Stimulated activated CD4-positive, alpha-beta T cell treated with anti-CD3 and anti-CD28 coated beads, Interleukin-15, amount 100 ng/mL, for 48 hours (primary cell): ENCODE results near the gene SMAD7.
A peak's percentile ranks its signal among the peaks of the same experiment; 100 is the strongest.

ENCODE experiments used
- DNase-seq, 2 donors: peaks; one replicate each; pipeline ENCODE4 v3.0.0-alpha.2; 2020; ENCODE audit warnings: low read depth in 2 of 2

SMAD7 gene

DNA sequence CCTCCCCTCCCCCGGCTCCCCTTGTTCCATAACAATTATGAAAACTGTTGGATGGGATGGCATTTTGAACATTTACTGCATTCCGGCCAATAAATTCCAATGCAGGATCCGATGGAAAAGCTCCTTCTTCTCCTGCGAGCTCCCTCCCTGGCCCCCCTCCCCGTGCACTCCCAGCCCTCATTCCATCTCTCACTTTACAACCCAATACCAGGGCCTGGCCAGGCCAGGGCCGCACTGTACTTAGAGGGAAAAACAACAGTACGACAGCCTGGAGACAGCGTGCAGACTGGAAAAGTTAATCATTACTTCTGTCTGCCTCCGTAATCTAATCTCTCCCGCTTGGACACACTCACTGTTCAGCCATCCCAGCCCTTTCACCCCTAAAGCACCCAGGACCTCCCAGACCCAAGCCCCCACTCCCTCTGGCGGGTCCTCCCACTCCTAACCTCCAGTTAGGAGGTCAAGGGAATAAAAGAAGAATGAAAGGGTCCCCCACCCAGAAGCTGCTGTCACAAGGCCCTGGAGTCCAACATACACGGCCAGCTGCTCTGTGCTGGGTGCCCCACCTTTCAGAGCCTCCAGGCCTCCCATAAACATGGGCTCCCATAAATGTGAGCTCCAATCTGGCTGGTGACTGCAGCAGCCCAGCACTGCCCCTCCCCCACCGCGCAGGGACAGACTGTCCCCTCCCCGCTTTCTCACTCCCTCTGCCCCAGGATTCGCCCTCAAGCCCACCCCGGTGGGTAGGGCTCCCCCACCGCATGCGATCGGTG, 20.6 kb downstream of the SMAD7 start:
- no peak for DNase-seq

DNA sequence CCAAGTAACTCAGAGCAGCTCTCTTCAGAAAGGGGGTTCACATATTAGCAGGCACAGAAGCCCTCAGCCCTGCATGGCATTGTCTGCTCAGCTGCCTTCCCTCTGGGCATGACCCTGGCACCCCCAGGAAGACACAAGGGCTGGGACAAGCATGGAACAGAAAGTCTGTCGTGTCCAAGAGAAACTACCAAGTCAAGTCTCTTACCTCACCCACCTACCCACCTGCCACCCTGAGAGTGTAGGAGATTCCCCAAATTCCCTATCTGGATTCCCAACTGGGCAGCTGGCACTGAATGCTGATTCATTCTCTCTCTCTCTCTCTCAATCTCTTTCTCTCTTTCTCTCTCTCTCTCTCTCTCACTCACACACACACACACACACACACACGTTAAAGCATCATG, 21.6 kb downstream of the SMAD7 start:
- no peak for DNase-seq

DNA sequence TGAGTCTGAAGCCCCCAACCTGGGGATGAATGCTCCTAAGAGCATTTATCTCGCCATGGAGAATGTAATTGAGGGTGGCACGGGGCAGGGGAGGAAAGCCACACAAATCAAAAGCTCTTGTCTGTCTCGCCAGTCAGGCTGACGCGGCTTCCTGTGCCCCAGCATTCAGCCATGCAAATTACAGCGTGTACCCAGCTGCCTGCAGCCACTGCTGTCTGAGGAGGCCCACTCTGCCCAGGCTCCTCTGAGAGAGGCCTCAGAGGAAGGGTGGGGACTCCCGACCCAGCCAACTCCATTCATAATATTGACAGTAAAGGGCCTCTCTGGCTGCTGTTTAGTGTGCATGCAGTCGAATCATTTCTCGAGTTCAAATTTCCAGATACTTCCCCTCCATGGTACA, 22.0 kb downstream of the SMAD7 start:
- peak in 1 of 2 donors; percentile 41 for DNase-seq

DNA sequence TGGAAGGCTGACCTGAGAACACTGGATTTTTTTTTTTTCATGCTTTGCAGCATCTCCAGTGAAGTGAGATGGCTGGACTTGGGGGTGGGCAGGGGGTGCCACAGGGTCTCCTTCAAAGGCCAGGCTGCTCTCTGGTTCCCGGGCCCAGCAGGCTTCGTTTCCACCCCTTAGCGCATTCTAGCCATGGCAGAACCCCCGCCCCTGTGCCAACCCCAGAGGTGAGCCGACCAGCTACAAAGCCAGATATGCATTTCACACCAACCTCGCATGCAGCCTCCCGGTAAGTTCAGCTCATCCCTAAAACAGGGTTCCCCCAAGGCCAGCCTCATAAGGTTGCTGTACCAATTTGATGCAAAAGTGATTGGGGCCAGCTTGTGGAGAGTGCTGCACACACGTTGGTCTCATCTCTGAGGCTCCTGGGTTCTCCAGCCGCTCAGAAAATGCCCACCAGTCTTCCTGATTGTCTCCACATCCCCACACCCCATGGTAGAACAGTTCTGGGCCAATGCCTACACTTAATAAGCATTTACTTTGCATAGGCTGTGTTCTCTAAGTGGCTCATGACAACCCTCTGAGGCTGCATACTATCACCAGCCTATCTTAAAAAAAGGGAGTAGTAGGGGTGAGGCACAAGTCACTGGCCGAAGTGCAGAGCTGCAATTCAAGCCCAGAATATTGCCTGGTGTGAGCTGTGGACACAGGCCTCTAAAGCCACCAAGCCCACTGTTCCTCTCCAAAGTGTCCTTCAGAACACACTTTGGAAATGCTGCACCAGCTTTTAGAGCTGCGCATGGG, 23.3 kb downstream of the SMAD7 start:
- no peak for DNase-seq

DNA sequence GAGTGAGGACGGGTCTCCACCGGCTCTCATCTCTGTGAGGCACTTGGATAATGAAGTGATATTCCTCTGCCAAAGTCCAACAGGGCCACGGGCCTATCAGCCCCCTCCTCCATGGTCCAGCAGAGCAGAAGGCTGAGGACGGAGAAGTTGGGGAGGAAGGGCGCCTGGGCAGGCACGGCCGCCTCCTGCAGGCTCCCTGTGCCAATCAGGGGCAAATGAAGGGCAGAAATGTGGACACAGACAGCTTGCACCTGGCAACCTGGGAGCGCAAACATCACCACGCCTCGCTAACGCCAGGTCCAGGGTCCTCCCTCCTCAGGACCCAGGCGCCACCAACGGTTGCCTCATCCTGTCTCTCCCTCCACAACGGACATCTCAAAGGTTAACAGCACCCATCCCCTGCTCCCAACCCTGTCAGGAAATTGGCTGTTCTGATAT, 24.3 kb downstream of the SMAD7 start:
- DNase-seq = no peak

DNA sequence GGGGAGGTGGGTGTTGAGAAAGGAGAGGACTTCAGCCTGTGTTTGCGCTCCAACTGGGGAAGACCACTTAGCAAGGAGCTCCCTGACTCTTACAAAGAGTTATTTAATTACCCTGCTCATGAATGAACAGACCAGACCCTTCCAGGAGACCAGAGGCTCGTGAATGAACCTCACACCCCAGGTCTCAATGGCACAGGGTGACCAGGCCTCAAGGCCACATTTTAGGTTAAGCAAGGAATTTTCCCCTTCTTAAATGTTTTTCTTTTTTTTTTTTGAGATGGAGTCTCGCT, 25.3 kb downstream of the SMAD7 start:
- no peak for DNase-seq

DNA sequence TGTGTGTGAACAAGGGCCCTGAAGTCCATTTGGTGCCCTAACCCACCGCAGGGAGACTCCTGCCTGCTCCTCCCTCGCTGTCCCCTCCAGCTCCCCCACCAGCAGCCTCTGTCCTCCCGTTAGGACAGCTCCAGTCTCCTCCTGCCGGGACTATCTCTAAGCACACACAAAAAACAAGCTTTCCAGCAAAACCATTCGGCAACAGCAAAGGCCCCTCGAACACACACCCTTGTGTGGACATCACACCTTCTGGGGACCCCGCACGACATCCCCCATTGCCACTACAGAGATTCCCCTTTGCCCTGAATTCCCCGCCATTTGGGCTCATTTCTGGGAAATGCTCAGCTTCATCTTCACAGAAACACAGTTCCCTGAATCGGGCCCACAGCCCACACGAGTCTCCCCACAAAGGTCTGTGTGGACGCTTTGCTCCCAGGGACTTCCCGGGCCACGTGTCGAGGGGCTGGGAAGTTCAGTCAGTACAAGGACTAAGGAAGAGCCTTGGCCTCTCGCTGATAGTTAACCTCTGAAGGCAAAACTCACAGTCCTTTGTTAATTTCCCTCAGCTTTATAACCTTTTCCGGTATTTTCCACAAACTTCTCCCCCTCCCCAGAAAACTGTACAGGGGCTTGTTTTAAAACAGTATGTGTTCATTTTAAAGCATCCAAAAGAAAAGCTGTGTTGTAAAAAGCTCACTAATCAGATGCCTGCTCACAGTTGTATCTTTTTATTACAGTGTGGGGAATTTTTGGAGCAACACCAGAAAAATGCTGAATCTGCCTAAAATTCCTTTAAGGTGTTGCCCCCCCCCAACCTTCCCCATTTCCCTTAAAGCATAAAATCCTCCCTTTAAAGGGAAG, 25.9 kb downstream of the SMAD7 start:
- DNase-seq = no peak

DNA sequence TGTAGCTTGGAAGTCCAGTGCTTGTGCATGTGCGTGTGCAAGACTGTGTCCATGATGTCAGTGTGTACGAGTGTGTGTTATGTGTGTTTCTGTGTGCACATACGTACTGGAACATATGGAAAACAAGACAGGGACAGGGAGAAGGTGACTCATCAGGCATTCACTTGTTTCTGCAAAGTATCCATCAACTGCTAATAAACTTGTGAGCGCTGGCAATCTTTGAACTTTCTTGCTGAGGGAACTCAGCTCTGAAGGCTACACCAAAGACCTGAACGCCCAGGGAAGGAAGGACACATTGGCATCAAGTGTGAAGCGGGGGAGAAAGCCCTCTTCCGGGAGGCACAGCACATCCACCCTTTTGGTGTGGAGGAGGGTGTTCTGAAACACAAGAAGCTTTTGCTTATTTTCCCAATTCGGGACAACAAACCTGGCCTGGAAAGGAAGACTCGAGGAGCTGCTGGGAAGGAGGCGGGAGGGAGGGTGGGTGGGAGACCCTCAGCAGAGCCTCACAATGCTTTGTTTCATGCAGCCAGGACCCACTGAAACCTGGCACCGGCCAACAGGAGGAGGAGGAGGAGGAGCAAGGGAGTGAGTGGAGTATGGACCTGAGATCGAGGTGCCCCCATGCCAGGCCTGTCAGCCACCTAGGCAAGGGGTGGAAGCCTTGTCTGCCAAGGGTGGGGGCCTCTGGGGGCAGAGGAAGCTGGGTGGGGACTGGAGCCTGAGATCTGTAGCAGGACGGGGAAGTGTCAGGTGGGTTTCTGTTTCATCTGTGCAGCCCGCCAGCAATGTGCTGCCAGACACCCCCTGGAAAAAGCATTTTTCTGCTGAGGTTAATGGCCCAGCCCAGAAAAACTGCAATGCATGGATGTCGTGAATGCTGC, 26.8 kb downstream of the SMAD7 start:
- DNase-seq = no peak

DNA sequence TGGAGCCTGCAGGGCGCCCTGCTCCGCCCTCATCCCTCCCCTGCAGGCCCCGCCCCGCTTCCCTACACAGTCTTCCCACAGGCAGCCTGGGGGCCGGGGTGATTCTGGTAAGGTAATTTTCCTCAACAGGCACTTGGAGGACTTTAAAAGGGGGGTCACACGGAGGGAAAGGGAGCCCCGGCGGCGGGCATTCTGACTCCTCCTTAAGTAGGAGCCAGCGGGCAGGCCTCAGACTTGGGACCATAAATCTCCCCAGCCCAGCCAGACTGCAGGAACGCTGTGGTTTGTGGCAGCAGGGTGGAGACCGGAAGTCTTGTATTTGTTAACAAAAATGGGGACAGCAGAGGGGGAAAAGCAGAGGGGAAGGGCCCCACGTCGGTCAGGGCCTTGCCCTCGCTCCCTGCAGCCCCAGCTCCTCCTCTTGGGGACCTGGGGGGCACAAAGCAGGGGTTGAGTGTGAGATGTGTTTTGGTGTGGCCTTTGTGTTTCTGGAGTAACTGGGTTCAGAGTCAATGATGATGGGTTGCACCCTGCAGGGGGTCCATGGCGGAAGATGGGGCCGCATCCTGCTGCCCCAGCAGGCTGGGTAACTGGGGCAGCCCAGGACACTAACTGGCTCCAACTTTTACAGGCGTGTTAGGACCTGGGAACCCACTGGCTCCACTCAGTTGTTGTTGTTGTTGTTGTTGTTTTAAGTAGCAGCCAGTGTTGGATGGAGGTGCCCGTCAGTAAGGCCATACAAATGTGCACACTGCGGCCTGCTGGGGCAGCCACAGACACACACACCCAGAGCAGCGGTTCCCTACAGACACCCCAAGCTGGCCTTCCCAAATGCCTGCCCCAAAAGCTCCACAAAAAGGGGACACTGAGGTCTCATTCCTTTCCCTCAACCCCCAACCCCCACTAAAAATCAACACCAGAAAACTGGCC, 27.7 kb downstream of the SMAD7 start:
- no peak for DNase-seq

DNA sequence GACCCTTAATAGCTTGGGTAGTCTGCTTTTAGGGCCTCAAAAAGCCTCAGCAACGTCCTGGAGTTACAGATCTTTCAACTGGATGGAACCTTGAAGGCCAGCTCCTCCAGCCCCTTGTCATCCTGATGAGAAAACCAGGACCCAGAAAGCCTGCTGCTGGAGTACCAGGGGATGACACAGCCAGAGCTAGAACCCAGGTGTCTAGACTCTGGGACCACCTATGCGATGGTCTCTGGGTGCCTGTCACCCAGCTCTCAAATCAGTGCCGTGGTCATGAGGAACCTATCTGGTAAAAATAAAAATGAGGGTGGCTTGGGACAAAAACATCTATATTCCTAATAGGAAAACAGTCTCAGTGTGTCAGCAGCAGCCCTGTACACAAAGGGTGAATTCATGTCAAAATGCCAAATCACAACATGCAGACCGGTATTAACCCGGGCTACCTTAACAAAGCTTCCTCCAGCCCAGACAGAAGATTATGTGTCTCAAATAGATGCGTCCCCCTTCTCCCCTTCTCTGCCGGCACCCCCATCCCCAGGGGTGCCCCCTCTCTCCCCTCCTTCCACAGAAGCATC, 28.5 kb downstream of the SMAD7 start:
- no peak for DNase-seq

DNA sequence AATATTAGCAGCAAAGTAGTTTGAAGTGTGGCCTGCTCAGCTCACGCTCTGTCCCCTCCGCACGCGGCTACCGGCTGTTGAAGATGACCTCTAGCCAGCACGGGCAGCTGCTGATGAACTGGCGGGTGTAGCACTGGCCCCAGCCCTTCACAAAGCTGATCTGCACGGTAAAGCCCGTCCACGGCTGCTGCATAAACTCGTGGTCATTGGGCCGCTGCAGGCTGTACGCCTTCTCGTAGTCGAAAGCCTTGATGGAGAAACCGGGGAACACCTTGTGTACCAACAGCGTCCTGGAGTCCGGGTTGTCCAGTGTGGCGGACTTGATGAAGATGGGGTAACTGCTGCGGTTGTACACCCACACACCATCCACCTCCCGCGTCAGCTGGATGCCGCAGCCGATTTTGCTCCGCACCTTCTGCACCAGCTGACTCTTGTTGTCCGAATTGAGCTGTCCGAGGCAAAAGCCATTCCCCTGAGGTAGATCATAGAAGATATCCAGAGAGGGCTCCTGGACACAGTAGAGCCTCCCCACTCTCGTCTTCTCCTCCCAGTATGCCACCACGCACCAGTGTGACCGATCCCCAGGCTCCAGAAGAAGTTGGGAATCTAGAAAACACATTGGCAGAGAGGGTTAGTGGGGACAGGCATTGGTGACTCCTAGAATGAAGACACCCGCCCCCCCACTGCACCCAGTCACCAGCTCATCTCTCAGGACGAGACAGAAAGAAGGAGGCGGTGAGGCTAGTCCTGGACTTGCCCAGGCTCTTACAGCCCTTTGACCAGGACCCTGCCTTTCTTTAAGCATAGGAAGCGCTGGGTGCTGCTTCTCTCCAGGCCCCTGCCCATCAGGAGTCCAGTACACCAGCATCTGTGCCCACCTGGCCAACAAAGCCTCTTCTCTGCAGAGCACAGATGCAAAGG, 29.2 kb downstream of the SMAD7 start:
- no peak for DNase-seq

DNA sequence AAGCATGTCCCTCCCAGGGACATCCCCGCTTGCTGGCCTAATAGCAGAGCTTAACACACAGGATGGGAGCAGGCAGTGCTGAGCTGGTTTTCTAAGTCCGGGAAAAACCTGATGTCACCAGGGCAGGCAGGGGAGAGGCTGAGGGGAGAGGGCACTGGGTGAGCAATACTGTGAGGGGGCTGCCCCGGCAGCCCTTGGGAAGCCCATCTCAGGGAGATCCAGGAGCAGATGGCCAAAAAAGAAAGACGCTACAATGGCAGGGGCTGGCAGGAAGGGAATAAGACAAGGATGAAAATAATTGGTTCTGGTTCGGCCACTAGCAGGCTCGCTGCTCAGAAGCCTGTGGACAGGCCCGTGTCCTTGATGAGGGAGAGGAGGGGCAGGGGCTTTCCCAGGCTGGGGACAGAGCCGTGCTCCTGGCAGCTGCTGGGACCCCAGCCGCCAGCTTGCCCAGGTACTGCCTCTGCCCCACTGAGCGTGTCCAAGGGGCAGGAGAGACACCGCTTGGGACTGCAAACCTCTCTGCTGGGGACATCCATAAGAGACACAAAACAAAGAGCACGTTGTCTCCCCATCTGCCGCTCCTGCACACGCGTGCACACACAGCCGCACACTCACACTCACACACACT, 30.2 kb downstream of the SMAD7 start:
- no peak for DNase-seq

DNA sequence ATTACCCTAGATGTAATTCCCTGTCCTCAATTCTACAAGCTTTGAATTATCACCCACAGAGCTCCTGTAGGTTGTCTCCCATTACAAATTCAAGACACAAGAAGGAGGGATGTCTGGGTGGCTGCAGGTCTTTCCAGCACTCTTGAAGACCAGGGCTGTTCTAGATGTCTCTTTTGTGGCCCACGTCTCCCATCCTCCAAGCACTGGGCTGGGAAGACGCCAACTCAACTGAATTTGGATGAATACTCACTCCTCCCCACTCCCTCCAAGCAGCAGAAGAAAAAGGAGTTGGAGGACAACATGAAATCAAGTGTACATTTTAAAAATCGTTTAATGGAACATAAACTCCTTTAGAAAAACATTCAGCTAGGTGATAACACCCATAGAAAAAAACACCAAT, 31.2 kb downstream of the SMAD7 start:
- DNase-seq = no peak

DNA sequence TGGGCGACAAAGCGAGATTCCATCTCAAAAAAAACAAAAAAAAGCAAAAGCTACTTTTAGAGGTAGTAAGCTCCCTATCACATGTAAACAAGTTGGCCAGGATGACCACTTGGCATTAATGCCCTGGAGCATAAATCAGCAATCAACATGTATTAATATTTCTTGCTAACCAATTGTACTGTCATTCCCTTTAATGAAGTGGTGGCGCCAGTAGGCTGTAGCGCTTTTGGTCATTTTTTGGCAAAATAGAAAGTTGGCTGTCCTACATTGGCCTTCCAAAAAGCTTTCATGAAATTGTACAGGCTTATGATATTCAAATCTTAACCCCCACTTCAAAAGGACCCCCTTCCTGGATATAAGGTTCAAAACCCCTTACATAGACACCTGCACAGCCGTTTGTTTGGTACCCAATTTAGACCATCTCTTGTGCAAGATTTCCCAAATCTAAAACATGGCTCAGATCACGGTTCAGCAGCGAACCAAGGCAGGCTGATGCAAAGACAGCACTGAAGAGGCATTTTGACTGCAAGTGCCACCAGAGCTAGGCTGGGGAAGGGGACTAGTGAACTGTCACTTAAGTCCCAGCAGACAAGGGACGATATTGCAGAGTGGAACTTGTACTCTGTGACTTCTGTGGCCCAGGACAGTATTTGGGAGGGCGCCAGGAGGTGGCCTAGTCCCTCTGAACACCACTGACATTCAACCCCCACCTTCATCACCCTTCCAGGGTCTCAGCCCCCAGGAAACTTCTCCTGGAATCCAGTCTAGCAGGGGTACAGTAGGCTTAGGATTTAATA, 31.9 kb downstream of the SMAD7 start:
- no peak for DNase-seq

DNA sequence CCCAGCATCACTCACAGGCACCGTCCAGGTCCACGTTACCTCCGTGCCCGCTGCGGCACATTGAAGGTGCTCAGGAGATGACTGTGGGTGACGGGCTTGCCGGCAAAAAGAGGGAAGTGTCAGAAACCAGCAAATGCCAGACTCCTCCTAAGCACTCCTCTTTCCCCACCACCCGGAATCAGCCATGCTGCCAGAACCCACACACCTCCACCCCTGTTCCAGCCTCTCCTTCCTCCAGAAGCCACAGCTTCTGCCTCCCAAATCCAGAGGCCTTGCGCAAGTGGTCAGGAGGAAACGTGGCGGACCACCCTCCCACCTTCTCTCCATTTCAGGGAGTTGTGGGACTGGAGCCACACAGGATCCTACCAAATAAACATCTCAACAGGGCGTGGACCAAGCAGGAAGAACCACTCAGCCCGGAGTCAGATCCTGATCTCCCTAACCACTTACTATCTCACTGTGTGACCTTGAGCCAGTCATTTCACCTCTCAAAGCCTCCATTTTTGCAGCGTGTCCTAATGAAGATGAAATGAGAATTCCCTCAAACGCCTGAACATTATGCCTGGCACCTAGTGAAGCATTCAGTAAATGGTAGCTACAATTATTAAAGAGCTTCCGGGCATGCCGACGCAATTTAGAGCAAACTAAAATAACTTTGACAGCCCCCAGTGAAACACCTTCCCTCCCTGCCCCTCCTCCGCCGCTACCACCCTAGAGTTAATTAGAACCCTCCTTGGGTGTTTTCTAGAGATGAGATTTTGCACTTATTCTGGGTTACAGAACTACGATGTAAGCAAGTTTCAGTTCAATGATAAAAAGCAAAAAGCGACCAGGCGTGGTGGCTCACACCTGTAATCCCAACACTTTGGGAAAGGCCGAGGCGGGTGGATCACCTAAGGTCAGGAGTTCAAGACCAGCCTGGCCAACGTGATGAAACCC, 32.9 kb downstream of the SMAD7 start:
- DNase-seq = no peak

DNA sequence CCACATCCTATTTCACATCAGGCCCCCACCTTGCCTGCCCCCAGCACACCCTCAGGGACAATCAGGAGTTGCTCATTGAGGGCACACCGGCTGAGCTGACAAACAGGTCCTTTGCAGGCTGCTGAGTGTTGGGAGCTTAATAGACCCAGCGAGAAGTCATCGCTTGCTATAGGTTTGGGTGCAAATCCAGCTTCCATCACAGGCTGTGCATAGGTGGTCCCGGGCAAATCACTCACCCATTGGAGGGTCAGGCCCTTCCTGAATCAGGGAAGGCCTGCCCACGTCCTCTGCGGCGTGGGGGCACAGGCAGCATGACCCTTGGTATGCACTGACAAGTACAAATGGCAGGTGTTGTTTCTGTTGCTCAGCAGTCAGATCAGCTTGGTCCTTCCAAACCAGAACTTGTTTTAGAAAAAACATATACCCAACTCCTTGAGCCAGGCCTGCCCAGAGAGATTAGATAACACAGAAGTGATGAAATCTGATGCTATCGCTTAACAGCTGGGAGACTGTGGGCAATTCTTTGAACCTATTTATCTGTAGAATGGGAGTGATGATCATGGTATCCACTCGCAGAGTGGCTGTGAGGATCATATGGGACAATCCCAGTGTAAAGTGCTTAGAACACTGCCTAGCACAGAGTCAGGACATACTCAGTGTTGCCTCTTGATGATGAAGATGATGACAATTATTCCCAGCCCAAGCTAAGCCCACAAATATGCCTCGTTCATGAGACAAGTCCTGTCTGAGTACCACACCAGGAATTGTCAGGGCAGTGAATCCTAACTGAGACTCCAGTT, 34.9 kb downstream of the SMAD7 start:
- DNase-seq = no peak
